ENCODE results near the gene P4HB.
A peak's percentile ranks its signal among the peaks of the same experiment; 100 is the strongest.

The P4HB gene

DNA sequence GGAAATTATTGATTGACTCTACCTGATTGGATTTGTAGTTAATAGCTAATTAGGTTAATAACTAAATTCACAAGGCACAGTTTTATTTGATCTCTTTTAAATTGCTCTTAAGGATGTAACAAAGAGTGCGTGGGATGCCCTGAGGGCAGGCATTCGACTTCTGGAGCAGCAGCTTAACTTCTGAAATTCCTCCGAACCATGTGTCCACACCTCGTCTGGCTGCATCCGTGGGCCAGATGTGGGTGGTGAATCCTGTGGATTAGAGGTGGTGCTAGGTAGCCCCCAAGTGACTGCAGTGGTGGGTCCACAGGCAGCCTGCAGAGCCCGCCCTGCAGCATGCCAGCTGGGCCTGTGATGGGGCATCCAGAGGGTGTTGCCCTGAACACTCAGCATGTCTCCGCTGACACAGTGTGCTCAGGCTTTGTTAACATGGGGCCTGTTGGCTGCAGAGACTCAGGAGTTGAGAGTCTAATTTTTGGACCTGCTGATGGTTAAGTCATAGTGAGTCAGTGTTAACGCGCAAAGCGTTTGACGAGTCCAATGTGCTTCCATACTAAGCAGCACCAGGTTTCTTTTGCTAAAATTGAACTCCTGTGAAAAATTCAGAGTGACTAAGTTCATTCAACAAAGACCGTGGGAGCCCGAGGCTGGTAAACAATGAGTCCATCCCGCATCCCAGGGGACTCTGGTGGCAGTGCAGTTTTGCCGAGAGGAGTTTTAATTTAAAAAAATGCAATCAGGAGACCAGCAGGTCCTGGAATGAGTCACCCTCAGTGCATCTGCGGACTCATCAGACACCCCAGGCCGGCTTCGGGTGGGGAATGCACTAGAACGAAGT, 37.9 kb upstream of the P4HB start:
- DNase-seq (ENCODE audit: low spot score): no peak

DNA sequence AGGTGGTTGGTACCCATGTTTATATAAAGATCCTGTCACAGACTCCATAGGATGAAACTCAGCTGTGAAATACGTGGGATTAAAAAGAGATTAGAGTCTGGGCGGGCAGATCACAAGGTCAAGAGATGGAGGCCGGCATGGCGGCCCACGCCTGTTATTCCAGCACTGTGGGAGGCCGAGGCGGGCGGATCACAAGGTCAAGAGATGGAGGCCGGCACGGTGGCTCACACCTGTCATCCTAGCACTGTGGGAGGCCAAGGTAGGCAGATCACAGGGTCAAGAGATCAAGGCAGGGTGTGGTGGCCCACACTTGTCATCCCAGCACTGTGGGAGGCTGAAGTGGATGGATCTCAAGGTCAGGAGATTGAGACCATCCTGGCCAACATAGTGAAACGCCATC, 35.1 kb upstream of the P4HB start:
- DNase-seq (ENCODE audit: low spot score): no peak

GRCh38 chr17:81891303-81891552, 30.9 kb upstream of the P4HB start:
- DNase-seq (ENCODE audit: low spot score): no peak

DNA sequence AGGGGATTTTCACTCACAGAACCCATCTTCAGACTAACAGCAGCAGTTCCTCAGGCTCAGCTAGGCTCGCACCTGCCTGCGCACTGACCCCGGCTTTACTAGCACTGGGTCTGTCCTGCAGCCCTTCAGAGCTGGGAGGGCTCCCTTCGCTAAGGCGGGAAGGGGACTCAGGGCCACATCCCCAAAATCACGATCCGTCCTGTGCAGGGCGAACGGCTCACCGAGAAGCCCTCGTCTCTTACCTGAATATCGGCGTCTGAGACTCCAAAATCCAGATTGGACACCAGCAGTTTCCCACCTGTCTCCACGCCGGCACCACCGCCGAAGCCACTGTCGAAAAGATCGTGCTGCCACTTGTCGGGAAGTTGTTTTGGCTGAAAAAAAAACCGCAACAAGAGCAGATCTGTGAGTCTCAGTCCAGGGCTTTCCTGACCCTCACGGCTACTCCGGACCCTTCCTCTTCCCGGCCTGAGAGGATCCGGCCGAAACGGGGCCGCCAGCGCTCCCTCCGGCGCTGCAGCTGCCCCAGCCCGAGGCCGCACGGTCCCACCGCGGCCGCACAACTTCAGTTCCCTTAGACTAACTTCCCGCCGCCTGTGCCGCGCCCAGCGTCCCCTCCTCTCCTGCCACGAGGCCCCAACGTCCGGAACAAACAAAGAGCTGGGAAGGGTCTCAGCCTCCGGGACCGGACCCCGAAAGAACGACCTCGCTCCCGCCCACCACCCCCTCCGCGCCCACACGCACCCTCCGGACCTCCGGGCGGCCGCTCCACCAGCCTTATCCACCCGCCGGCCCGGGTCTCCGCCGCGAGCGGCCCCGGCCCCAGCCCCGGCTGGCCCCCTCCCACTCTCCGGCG, 30.3 kb upstream of the P4HB start:
- no peak for DNase-seq (ENCODE audit: low spot score)

GRCh38 chr17:81889602-81890001, 29.3 kb upstream of the P4HB start:
- no peak for DNase-seq (ENCODE audit: low spot score)

GRCh38 chr17:81888988-81889595, 28.8 kb upstream of the P4HB start:
- DNase-seq (ENCODE audit: low spot score): no peak

DNA sequence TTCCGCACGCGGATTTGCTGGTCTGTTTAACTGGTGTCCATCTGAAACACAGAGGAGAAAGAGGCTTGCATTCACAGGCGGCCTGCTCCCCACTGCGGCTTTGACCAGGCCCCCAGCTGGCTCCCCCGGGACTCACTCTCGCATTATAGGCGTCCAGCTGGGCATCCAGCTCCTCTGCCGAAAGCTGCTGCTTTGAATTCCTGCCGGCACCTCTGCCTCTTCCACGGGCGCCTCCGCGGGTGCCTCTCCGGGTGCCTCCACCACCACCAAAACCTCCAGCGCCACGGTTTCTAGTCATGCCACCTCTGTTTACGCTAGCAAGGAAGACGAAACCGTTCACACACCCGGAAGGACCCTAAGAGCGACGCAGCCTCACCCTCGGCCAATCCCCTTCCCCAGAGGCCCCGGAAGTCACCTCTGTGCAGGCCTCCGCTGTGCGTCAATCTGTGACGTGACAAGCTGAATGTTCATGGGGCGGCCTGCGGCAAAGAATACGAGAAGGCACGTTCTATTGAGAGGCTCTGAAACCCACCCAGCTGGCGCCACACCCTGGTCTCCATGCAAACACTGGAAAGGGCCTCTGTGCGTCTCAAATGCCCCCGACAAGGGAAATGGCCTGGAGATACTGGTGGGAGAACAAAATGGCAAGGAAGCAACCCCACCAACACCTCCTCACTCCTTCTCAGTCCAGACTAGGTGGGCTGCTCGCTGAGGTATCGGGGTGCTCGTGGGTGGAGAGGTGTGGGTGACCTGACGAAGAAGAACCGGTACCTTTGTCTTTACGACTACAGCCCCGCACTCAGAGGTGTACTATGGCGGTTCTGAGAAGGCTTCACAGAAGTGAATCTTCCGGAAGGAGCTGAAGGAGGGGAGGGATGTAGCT, 28.0 kb upstream of the P4HB start:
- DNase-seq (ENCODE audit: low spot score): no peak

GRCh38 chr17:81885869-81886548, 25.7 kb upstream of the P4HB start:
- DNase-seq (ENCODE audit: low spot score): no peak

DNA sequence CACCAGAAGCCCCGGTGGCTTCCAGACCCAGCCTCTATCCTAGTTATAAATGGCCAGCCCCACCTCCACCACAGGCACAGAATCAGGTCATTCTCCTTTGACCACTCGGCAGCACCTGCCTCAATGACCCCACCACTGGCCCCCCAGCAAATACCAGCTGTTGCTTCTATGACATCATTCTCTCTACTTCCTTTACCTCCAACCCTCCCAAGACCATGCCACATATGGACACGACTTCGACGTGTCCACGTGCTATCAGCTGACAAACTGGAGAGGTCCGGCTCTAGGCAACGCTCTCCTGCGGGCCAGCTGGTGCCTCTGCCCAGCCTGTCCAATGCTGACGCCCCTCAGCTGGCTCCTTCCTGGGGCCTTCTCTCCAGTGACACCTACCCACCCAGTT, 25.1 kb upstream of the P4HB start:
- DNase-seq (ENCODE audit: low spot score): no peak

- DNase-seq (ENCODE audit: low spot score): no peak
These were observed 24.6 kb upstream of the P4HB start for GRCh38 chr17:81884968-81885367.

DNA sequence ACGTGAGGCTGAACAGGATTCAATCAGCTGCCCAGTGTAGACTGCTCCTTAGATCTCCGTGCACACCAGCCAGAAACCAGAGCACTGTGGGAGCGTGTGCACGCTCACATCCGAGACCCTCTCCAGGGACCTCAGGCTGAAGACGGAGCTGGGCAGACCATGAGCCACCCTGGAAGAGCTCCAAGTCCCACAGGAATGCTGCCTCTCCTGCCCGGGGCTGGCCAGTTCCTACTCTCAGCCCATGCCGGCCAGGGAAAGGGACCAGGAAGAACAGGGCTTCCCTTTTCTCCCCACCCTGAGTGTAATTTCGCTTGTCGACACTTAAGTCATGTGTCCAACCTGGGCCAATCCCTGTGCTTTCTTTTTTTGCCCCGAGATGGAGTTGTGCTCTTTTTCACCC, 24.2 kb upstream of the P4HB start:
- DNase-seq (ENCODE audit: low spot score): no peak

DNA sequence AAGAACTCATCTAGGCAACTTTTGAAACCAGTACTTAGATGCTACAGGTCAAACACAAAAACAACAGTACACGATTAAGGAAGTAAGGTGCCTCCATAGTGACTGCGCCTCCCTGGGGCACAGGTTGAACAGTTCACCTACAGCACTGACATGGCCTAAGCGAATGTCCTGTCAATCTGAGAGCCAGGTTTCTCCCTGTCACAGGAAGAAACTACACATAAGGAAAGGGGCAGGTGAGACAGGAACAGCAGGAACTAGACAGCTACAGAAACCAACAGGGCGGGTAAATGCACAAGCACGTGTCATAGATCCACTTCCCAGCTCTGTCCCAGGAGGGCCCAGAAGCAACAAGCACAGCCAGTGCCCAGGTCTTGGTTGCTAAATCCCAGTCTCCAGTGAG, 18.8 kb upstream of the P4HB start:
- DNase-seq (ENCODE audit: low spot score): no peak

DNA sequence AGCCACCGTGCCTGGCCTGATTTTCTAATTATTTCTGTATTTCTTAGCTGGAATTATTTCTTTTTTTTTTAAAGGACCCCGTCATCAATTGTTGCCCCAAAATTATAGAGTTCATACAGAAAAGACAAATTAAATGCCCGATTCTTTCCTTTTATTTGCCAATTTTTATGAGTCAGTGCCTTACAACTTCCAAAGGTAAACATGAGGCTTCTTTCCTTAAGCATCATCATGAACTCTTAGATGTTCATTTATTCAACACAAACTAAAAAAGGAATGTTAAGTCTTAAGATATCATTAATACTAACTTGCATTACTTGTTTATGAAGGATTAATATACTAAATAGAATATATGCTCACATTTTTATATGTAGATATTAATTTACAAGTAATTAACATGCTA, 18.0 kb upstream of the P4HB start:
- no peak for DNase-seq (ENCODE audit: low spot score)

DNA sequence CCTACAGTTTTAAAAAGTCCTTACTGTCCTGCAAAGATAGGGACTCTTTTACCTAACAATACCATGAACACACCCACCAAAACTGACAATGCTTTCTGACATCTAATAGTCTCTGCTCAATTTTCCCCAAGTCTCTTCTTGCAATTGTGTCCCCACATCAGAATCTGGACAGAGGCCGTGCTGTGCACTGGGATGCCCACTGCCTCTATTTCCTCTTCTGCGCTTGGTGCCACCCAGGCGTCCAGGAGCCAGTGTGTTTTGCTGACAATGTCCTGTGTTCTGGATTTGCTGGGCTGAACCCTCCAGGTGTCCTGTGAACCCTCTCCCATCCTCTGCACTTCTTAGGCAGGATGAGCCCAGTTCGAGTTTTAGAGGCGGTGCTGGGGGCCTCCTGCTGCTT, 17.2 kb upstream of the P4HB start:
- no peak for DNase-seq (ENCODE audit: low spot score)

DNA sequence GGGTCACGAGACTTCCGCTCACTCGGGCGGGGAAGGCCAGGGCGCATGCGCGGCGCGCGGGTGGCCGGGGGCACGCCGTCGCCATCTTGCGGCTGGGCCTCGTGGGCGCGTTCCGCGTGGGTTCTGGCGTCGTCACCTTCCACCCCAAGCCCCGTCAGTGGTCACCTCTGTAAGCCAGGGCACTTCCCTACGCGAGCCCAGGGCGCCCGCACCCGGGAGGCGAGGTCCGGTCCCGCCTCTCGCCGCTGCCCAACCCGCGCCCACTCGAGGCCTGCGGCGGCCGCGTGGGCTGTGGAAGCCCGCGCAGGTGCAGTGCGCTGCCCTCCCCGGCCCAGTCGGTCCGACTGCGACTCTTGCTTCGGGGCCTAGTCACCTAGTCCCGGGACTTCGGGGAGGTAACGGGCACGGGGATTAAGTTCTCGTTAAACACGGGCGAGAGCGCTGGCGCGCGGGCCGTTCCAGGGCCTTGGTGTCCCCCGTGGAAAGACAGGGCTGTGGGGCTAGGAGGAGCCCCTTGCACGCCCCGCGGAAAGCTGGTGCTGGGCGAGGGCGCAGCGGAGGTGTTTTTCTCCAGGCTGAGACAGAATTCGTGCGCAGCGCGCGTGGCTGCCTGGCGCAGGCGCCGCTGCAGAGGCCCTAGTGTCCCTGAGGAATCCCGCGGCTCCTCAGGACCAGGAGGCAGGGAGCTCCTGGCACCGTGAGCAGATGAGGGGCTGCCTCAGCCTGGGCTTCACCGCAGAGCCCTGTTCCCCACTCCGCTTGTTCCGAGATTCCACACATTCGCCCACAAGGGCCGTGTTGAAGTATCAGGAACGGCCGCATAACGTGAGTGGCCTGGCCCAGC, 11.3 kb upstream of the P4HB start:
- peak; percentile 94 for DNase-seq (ENCODE audit: low spot score)

DNA sequence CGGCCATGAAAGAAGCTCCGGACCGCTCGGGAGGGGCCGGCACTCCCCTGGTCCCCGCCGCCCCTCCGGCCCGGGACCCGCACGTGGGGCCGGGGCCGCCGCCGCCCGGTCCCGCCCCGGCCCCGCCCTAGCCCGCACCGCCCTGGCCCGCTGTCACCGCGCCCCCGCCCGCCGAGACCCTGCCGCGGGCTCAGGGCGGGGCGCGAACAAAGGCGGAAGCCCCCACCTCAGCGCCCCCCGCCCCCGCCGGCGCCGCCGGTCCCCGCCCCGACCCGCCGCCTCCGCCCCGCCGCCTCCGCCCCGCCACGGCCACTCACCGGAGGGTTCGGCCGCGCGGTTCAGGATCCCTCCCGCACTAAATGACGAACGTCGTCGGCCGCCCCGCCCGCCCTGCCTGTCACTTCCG, 10.6 kb upstream of the P4HB start, which contains the start of gene ARHGDIA:
Gene ARHGDIA, minus strand, starts transcription at position 357 of the 406 bp plus-strand sequence. CDS start 1,407 bp downstream, outside the sequence.
- no peak for DNase-seq (ENCODE audit: low spot score)

DNA sequence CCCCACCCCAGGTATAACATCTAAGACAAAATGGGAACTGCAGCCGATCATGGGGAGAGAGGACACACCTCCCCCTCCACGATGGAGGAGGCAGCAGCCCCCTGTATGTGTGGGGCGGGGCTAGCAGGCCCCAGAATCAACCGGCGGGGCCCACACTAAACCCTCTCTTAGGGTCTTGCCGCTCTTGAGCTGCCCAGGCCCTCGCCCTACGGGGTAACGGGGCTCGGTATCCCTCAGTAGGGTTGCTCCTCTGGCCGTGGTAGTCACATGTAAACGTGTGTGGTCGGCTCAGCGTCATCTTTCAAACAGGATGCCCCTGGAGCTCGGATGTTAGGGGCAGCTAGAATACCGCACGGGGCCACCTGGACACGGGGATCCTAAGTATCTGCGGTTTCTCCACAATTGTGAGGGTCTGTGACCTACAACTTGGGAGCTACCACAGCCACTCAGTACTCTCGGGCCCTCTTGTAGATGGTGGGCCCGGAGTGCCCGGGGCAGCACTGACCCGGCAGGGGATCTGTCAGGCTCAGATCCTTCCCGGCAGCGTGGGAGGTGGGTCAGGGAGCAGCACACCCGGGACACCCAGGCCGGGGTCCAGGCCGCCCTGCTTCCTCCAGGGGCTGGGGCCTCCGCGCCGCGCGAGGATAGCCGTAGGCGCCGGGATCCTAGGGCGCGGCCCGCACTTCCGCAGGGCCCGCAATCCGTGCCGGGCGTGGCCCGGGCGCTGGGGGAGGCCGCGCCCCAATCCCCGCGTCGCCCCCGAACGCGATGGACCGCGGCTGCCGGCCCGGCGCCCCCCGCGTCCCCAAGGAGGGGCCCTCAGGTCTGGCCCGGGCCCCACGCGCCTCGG, 10.0 kb upstream of the P4HB start:
- peak; percentile 36 for DNase-seq (ENCODE audit: low spot score)

GRCh38 chr17:81869221-81870130, 9.1 kb upstream of the P4HB start:
- no peak for DNase-seq (ENCODE audit: low spot score)

All from CD4-positive, alpha-beta T cell treated with Interleukin-6 at 100 ng/mL for 8 hours (primary cell).